GM18498 (cell line): ENCODE results near the gene SSUH2.

Experiments
- ATAC-seq: cut with Tn5 transposase; IDR thresholded peaks from one replicate; pipeline ENCODE4 v1.9.1; 2021; ENCODE audit warnings: mild to moderate bottlenecking, moderate library complexity; ENCODE audit not compliant: unreplicated experiment

Gene SSUH2

GRCh38 chr3:8618950-8619349, 25.6 kb downstream of the SSUH2 start:
- ATAC-seq, result no peak

- ATAC-seq, result no peak
Measured at GRCh38 chr3:8617921-8618320, 26.7 kb downstream of the SSUH2 start.

GRCh38 chr3:8610951-8611350, 33.6 kb downstream of the SSUH2 start:
- no peak for ATAC-seq

- ATAC-seq, result no peak
Measured at GRCh38 chr3:8608791-8609467, 35.7 kb downstream of the SSUH2 start.

GRCh38 chr3:8608041-8608790, 36.4 kb downstream of the SSUH2 start:
- ATAC-seq, result no peak

GRCh38 chr3:8607234-8608040, 37.2 kb downstream of the SSUH2 start:
- no peak for ATAC-seq

GRCh38 chr3:8606701-8607231, 37.8 kb downstream of the SSUH2 start:
- ATAC-seq, result no peak

GRCh38 chr3:8604988-8605387, 39.6 kb downstream of the SSUH2 start:
- no peak for ATAC-seq

GRCh38 chr3:8604006-8604405, 40.6 kb downstream of the SSUH2 start:
- ATAC-seq, result no peak

GRCh38 chr3:8603115-8603710, 41.4 kb downstream of the SSUH2 start:
- ATAC-seq, result no peak

GRCh38 chr3:8600457-8600856, 44.1 kb downstream of the SSUH2 start:
- ATAC-seq, result no peak

GRCh38 chr3:8599146-8599545, 45.5 kb downstream of the SSUH2 start:
- no peak for ATAC-seq

- ATAC-seq, result no peak
Measured at GRCh38 chr3:8597219-8597853, 47.3 kb downstream of the SSUH2 start.

- ATAC-seq, result no peak
Measured at GRCh38 chr3:8596321-8597218, 48.0 kb downstream of the SSUH2 start.

GRCh38 chr3:8595695-8596115, 48.9 kb downstream of the SSUH2 start:
- ATAC-seq, result no peak

GRCh38 chr3:8595252-8595651, 49.3 kb downstream of the SSUH2 start:
- no peak for ATAC-seq

- ATAC-seq, result no peak
Measured at GRCh38 chr3:8593021-8593827, 51.4 kb downstream of the SSUH2 start.

- no peak for ATAC-seq
Measured at GRCh38 chr3:8589880-8590556, 54.6 kb downstream of the SSUH2 start.
